Spinal cord (tissue), 10 donors: ENCODE measurements around the gene DPF3. TPM values are rescaled to one million over a fixed set of nuclear protein-coding genes. Genes with fewer than 3 reads are reported as not detected.

Source experiments
- DNase-seq, 6 donors: peaks; one replicate each; pipeline versions ENCODE4 v3.0.0 to v3.0.0-alpha.2; 2013 to 2015; ENCODE audit warnings: low spot score in 6 of 6, low read depth in 4 of 6
- H3K27ac ChIP-seq: one replicate; pipeline ENCODE4 v1.5.1; 2013; ENCODE audit warnings: low read depth, low read length, control low read depth
- H3K27me3 ChIP-seq: one replicate; pipeline ENCODE4 v1.6.1; 2013; ENCODE audit warnings: low read length; ENCODE audit not compliant: control insufficient read depth, insufficient read depth
- H3K36me3 ChIP-seq: one replicate; pipeline ENCODE4 v1.6.1; 2013; ENCODE audit warnings: low read length; ENCODE audit not compliant: control insufficient read depth, insufficient read depth
- H3K4me1 ChIP-seq: one replicate; pipeline ENCODE4 v1.6.1; 2013; ENCODE audit warnings: low read length; ENCODE audit not compliant: control insufficient read depth, insufficient read depth
- H3K4me3 ChIP-seq: one replicate; pipeline ENCODE4 v1.5.1; 2013; ENCODE audit warnings: low read depth, low read length, control low read depth
- H3K9me3 ChIP-seq: one replicate; pipeline ENCODE4 v1.6.1; 2013; ENCODE audit warnings: low read length; ENCODE audit not compliant: control insufficient read depth, insufficient read depth
- WGBS: methylation state at CpG from one replicate; pipeline ENCODE4 v1.1.5; 2013; ENCODE audit warnings: missing lambda C conversion rate; ENCODE audit not compliant: insufficient coverage; 5-methylcytosine and 5-hydroxymethylcytosine counted together
- polyA plus RNA-seq, 2 donors: library from polyadenylated mRNA; unstranded; fragments of 120-200 nt; gene quantifications; one replicate each; pipeline ENCODE4 v1.2.1, GENCODE V29; 2013; ENCODE audit not compliant: insufficient read length in 2 of 2
- total RNA-seq, 2 donors: library from RNA; depleted of rRNA in 1 of 2; stranded (reverse); fragments of 120-200 nt in 1 of 2; fragments of >200 nt in 1 of 2; gene quantifications; one replicate each; pipeline versions ENCODE4 v1.2.3 to v1.2.4, GENCODE V29; 2013 to 2014
- donor health status: healthy.

DPF3 gene
- total and polyA plus RNA-seq, 4 donors, result 9.6 to 14.5 (median 12.8) TPM

- Histone ChIP-seq H3K36me3 (peaks cover 2% of the 10 kb centered on the region), H3K27me3 (no peaks in the 10 kb centered on the region), H3K9me3 (no peaks in the 10 kb centered on the region), H3K27ac (no peak overlapping the region), H3K4me3 (no peak overlapping the region), H3K4me1 (peaks cover 18% of the 10 kb centered on the region)
- WGBS, result 93% methylated on average over 9 of the region's 9 CpGs
- DNase-seq, result no peak
Observed at GRCh38 chr14:72833174-72833573, 60.7 kb downstream of the DPF3 start.

- H3K27me3 ChIP-seq, result no peaks in the 10 kb centered on the region
Observed at GRCh38 chr14:72830786-72831594, 62.9 kb downstream of the DPF3 start.

GRCh38 chr14:72830356-72830755 lies 63.5 kb downstream of the DPF3 start:
- no CpG with 5 or more reads among the region's 4 CpGs for WGBS
- Histone ChIP-seq H3K27ac (no peak overlapping the region), H3K9me3 (no peaks in the 10 kb centered on the region), H3K27me3 (no peaks in the 10 kb centered on the region), H3K4me3 (no peak overlapping the region), H3K4me1 (peaks cover 10% of the 10 kb centered on the region), H3K36me3 (no peaks in the 10 kb centered on the region)
- DNase-seq, result no peak

More at GRCh38 chr14:72830786-72831594, 62.9 kb downstream of the DPF3 start:
- Histone ChIP-seq H3K36me3 (peaks cover 1% of the 10 kb centered on the region), H3K27ac (no peak overlapping the region), H3K9me3 (no peaks in the 10 kb centered on the region), H3K4me1 (peaks cover 11% of the 10 kb centered on the region), H3K4me3 (no peak overlapping the region)
- DNase-seq, result peak in 2 of 6 donors; percentile 36 to 37
- 31% methylated on average over 12 of the region's 16 CpGs for WGBS

GRCh38 chr14:72828604-72829003 lies 65.3 kb downstream of the DPF3 start:
- H3K27ac ChIP-seq, result no peak overlapping the region
- no peak for DNase-seq
- 89% methylated on average over 5 of the region's 5 CpGs for WGBS
- no peaks in the 10 kb centered on the region for H3K36me3 ChIP-seq
- H3K4me1 ChIP-seq, result peaks cover 10% of the 10 kb centered on the region
- no peak overlapping the region for H3K4me3 ChIP-seq
- no peaks in the 10 kb centered on the region for H3K27me3 ChIP-seq
- H3K9me3 ChIP-seq, result no peaks in the 10 kb centered on the region

- 60% methylated on average over 1 of the region's 4 CpGs for WGBS
- H3K27me3 ChIP-seq, result no peaks in the 10 kb centered on the region
- no peaks in the 10 kb centered on the region for H3K36me3 ChIP-seq
- no peak overlapping the region for H3K4me3 ChIP-seq
- DNase-seq, result peak in 1 of 6 donors; percentile 8
- no peaks in the 10 kb centered on the region for H3K9me3 ChIP-seq
- no peak overlapping the region for H3K27ac ChIP-seq
- H3K4me1 ChIP-seq, result peaks cover 4% of the 10 kb centered on the region
Observed at GRCh38 chr14:72826039-72826438, 67.9 kb downstream of the DPF3 start.

GRCh38 chr14:72825486-72825885 lies 68.4 kb downstream of the DPF3 start:
- Histone ChIP-seq H3K4me3 (no peak overlapping the region), H3K36me3 (no peaks in the 10 kb centered on the region), H3K9me3 (no peaks in the 10 kb centered on the region), H3K27me3 (no peaks in the 10 kb centered on the region), H3K4me1 (no peaks in the 10 kb centered on the region), H3K27ac (no peak overlapping the region)
- no peak for DNase-seq
- WGBS, result no CpG with 5 or more reads among the region's 2 CpGs

GRCh38 chr14:72824051-72824450 lies 69.8 kb downstream of the DPF3 start:
- WGBS, result 100% methylated on average over 2 of the region's 2 CpGs
- no peaks in the 10 kb centered on the region for H3K4me1 ChIP-seq
- no peaks in the 10 kb centered on the region for H3K27me3 ChIP-seq
- no peak overlapping the region for H3K4me3 ChIP-seq
- no peaks in the 10 kb centered on the region for H3K36me3 ChIP-seq
- no peak overlapping the region for H3K27ac ChIP-seq
- H3K9me3 ChIP-seq, result no peaks in the 10 kb centered on the region
- DNase-seq, result no peak

- Histone ChIP-seq H3K4me1 (no peaks in the 10 kb centered on the region), H3K27me3 (no peaks in the 10 kb centered on the region), H3K9me3 (no peaks in the 10 kb centered on the region), H3K27ac (no peak overlapping the region), H3K36me3 (no peaks in the 10 kb centered on the region), H3K4me3 (no peak overlapping the region)
- DNase-seq, result peak in 1 of 6 donors; percentile 10
- 96% methylated on average over 5 of the region's 14 CpGs for whole genome bisulfite sequencing
Observed at GRCh38 chr14:72822946-72823611, 70.8 kb downstream of the DPF3 start.

- H3K4me3 ChIP-seq, result no peak overlapping the region
- no peaks in the 10 kb centered on the region for H3K36me3 ChIP-seq
- H3K9me3 ChIP-seq, result no peaks in the 10 kb centered on the region
- no CpG with 5 or more reads among the region's 3 CpGs for WGBS
- H3K27ac ChIP-seq, result no peak overlapping the region
- no peaks in the 10 kb centered on the region for H3K27me3 ChIP-seq
- no peaks in the 10 kb centered on the region for H3K4me1 ChIP-seq
- no peak for DNase-seq
Observed at GRCh38 chr14:72818998-72819397, 74.9 kb downstream of the DPF3 start.

- Histone ChIP-seq H3K27ac (no peak overlapping the region), H3K36me3 (no peaks in the 10 kb centered on the region), H3K4me3 (no peak overlapping the region), H3K27me3 (no peaks in the 10 kb centered on the region), H3K9me3 (no peaks in the 10 kb centered on the region), H3K4me1 (peaks cover 22% of the 10 kb centered on the region)
- 78% methylated on average over 1 of the region's 2 CpGs for WGBS
- DNase-seq, result no peak
Observed at GRCh38 chr14:72816287-72816686, 77.6 kb downstream of the DPF3 start.
